Heart left ventricle (tissue), 16 donors: Measurements from ENCODE around the gene ARNT2. TPM values are rescaled to one million over a fixed set of nuclear protein-coding genes. Genes with fewer than 3 reads are reported as not detected.
"Not testable (repeated sequence)": the region's sequence is repeated elsewhere in the genome, so short reads cannot be mapped to it uniquely, and the experiment has no call there.

Experiments used
- ATAC-seq, 4 donors: fragments of 200-7000 bp; cut with Tn5 transposase; one replicate each; pipeline ENCODE4 v1.9.1; 2020 to 2022; ENCODE audit warnings: moderate library complexity in 4 of 4, mild to moderate bottlenecking in 3 of 4, moderate number of reproducible peaks in 1 of 4
- DNase-seq, 5 donors: peaks; one replicate each; pipeline ENCODE4 v3.0.0-alpha.2; 2020
- H3K27ac ChIP-seq, 12 donors: fragments of 200-600 bp; sonication (generic) in 4 of 12; one replicate each; pipeline versions ENCODE4 v1.5.0 to v1.8.0; 2016 to 2022; ENCODE audit warnings: mild to moderate bottlenecking in 2 of 12
- H3K27me3 ChIP-seq, 9 donors: fragments of 200-600 bp; sonication (generic) in 2 of 9; one replicate each; pipeline versions ENCODE4 v1.5.1 to v1.8.0; 2016 to 2022; ENCODE audit warnings: mild to moderate bottlenecking in 3 of 9
- H3K36me3 ChIP-seq, 9 donors: fragments of 200-600 bp; sonication (generic) in 2 of 9; one replicate each; pipeline versions ENCODE4 v1.5.0 to v1.8.0; 2018 to 2022; ENCODE audit warnings: mild to moderate bottlenecking in 2 of 9
- H3K4me1 ChIP-seq, 12 donors: fragments of 200-600 bp; sonication (generic) in 4 of 12; one replicate each; pipeline versions ENCODE4 v1.5.0 to v1.8.0; 2016 to 2022; ENCODE audit warnings: mild to moderate bottlenecking in 3 of 12
- H3K4me3 ChIP-seq, 12 donors: fragments of 200-600 bp; sonication (generic) in 4 of 12; one replicate each; pipeline versions ENCODE4 v1.5.0 to v1.8.0; 2017 to 2022; ENCODE audit warnings: mild to moderate bottlenecking in 9 of 12, moderate library complexity in 4 of 12
- H3K9me3 ChIP-seq, 12 donors: fragments of 200-600 bp; sonication (generic) in 4 of 12; one replicate each; pipeline versions ENCODE4 v1.5.0 to v1.8.0; 2016 to 2022; ENCODE audit warnings: mild to moderate bottlenecking in 1 of 12
- CTCF ChIP-seq, 12 donors: fragments of 200-600 bp; sonication (generic) in 4 of 12; IDR thresholded peaks; one replicate each; pipeline versions ENCODE4 v1.5.0 to v1.8.0; 2018 to 2022; ENCODE audit warnings: antibody characterized with exemption in 12 of 12, mild to moderate bottlenecking in 5 of 12
- POLR2A ChIP-seq, 2 donors: fragments of 450-650 bp; IDR thresholded peaks; one replicate each; pipeline ENCODE4 v1.6.1; 2017; ENCODE audit warnings: antibody characterized with exemption in 2 of 2, mild to moderate bottlenecking in 2 of 2, moderate library complexity in 2 of 2
- WGBS, 4 donors: extraction: QIAGEN DNeasy Blood & Tissue Kit in 2 of 4; methylation state at CpG; one replicate each; pipeline versions ENCODE4 v1.1.5 to v1.1.7; 2013 to 2018; 5-methylcytosine and 5-hydroxymethylcytosine counted together
- intact Hi-C, 10 donors: fragments of 100-400 bp; cut with DNase I; formaldehyde crosslinking; loops; one replicate each; pipeline versions ENCODE4 v1.11.1 to v1.14.2; 2022
- microRNA-seq, 4 donors: library from miRNA; unstranded; fragments of <30 nt; microRNA quantifications; one replicate each; pipeline versions ENCODE4 to v1.2.0, GENCODE V29; 2017 to 2020
- polyA plus RNA-seq, 2 donors: library from polyadenylated mRNA; stranded (reverse); fragments of 200-250 nt; gene quantifications; one replicate each; pipeline ENCODE4 v1.2.3, GENCODE V29; 2013
- total RNA-seq, 9 donors: library from RNA; depleted of rRNA in 2 of 9; stranded (reverse); fragments of >200 nt in 2 of 9; fragmentation: NEBNext Ultra II Directional in 3 of 9; extraction: Animal tissue kit (Norgen Biotek cat#: 25700) in 3 of 9; gene quantifications; one replicate each; pipeline versions ENCODE4 v1.1.0 to v1.2.4, GENCODE V29; 2016 to 2023
- donor health status: ischemic (EF 13 %, LVEDD 7.1; RV severe dilation, severe dysfunction).
- donor health status: healthy with polysubstance abuse.
- donor health status: DM: no; HTN: yes; CAD: no.
- donor health status: DM: no; HTN: no; CAD: no.
- donor health status: ischemic (EF 25% LVEDD 6.9; RV normal size, moderate dysfunction).
- donor health status: ischemic (EF 25% LVEDD 5.7; RV mildly dilated, moderate dysfunction).
- donor health status: healthy.
- donor health status: DM: yes; HTN: yes; CAD: no.
- donor health status: ischemic (EF 35%, LVEDD 5.7; RV mildly dilated, moderate dysfunction).
- donor health status: nonischemic (EF 11% LVEDD 7.7; RV severe dilation, severe dysfunction).
- donor health status: DM: yes; HTN: yes; CAD: no.
- donor health status: PGD.
- donor health status: ischemic (EF 29% LVEDD 5.4; RV normal size, mild dysfunction).
- donor health status: nonischemic (EF 23%, LVEDD 6.1; RV moderate dilation, normal function).

Gene ARNT2
- total and polyA plus RNA-seq, 11 donors = 1.2 to 10.0 (median 3.9) TPM

- WGBS, 4 donors = 61 to 74% (median 66%) methylated on average over 4 of the region's 4 CpGs
- Histone ChIP-seq H3K4me1 (no peaks in the 10 kb centered on the region), H3K27me3 (no peaks in the 10 kb centered on the region), H3K36me3 (no peaks in the 10 kb centered on the region), H3K4me3 (no peak overlapping the region), H3K9me3 (peaks cover 0 to 7% (median 0%) of the 10 kb centered on the region in 12 donors), H3K27ac (no peak overlapping the region)
- ATAC-seq = no peak
- intact Hi-C loops = no loop called here
- TF ChIP-seq CTCF (IDR thresholded peaks at IDR 0.05) (no peak), POLR2A (IDR thresholded peaks at IDR 0.05) (no peak)
- DNase-seq = no peak
These were observed 241.4 kb downstream of the ARNT2 start for GRCh38 chr15:80645494-80646065.

GRCh38 chr15:80647424-80647823, 243.2 kb downstream of the ARNT2 start:
- H3K4me1 ChIP-seq, H3K27me3 ChIP-seq, H3K27ac ChIP-seq, intact Hi-C loops, H3K36me3 ChIP-seq, DNase-seq, H3K4me3 ChIP-seq, ATAC-seq: not testable (repeated sequence)
- H3K9me3 ChIP-seq = peaks cover 0 to 16% (median 1%) of the 10 kb centered on the region in 12 donors
- 96 to 99% (median 97%) methylated on average over 16 to 30 of the region's 30 CpGs for WGBS, 4 donors

Small RNA genes within 50 kb of the gene (microRNA-seq; reads per million reads assigned to microRNA genes)
- gene MIR5572 = 0 reads per million in 4 donors

Other genes starting within 250 kb of the ARNT2 start
- 1 to 10 TPM in 7 of 9 donors, under 1 TPM in 2; 0.14 to 9.5 (median 3.4) TPM for gene CTXND1, start 152.2 kb upstream of the ARNT2 start, total RNA-seq
- gene CTXND1, start 152.2 kb upstream of the ARNT2 start, polyA plus RNA-seq = 1 to 10 TPM; 1.1 to 2.9 TPM